Right forelimb (tissue), 1 donor: ENCODE measurements around the gene AK9.
A peak's percentile ranks its signal among the peaks of the same experiment; 100 is the strongest.
"Not testable (repeated sequence)": the region's sequence is repeated elsewhere in the genome, so short reads cannot be mapped to it uniquely, and the experiment has no call there.

Source experiments
- DNase-seq: peaks from one replicate; pipeline ENCODE4 v3.0.0-alpha.2; 2018

Gene AK9

GRCh38 chr6:109623288-109623687 lies 67.7 kb downstream of the AK9 start:
- no peak for DNase-seq

GRCh38 chr6:109612268-109612667 lies 78.7 kb downstream of the AK9 start:
- no peak for DNase-seq

GRCh38 chr6:109611502-109611901 lies 79.5 kb downstream of the AK9 start:
- no peak for DNase-seq

GRCh38 chr6:109610590-109610989 lies 80.4 kb downstream of the AK9 start:
- no peak for DNase-seq

- DNase-seq = no peak
Measured at GRCh38 chr6:109609737-109610136, 81.3 kb downstream of the AK9 start.

- DNase-seq = no peak
Measured at GRCh38 chr6:109606359-109606758, 84.6 kb downstream of the AK9 start.

- no peak for DNase-seq
Measured at GRCh38 chr6:109595998-109596397, 95.0 kb downstream of the AK9 start.

GRCh38 chr6:109580519-109580918 lies 110.5 kb downstream of the AK9 start:
- DNase-seq = no peak

GRCh38 chr6:109579361-109579760 lies 111.6 kb downstream of the AK9 start:
- DNase-seq = no peak

GRCh38 chr6:109569901-109570300 lies 121.1 kb downstream of the AK9 start:
- not testable (repeated sequence) for DNase-seq

- no peak for DNase-seq
Measured at GRCh38 chr6:109561844-109562243, 129.2 kb downstream of the AK9 start.

- DNase-seq = no peak
Measured at GRCh38 chr6:109531446-109531845, 159.6 kb downstream of the AK9 start.

- DNase-seq = no peak
Measured at GRCh38 chr6:109527989-109528388, 163.0 kb downstream of the AK9 start.

- peak; percentile 46 for DNase-seq
Measured at GRCh38 chr6:109526905-109527628, 163.9 kb downstream of the AK9 start.

GRCh38 chr6:109524129-109524528 lies 166.9 kb downstream of the AK9 start:
- DNase-seq = no peak

GRCh38 chr6:109523478-109523877 lies 167.5 kb downstream of the AK9 start:
- DNase-seq = no peak

GRCh38 chr6:109521080-109521479 lies 169.9 kb downstream of the AK9 start:
- DNase-seq = no peak

- not testable (repeated sequence) for DNase-seq
Measured at GRCh38 chr6:109519647-109520046, 171.4 kb downstream of the AK9 start.

GRCh38 chr6:109516929-109517328 lies 174.1 kb downstream of the AK9 start:
- no peak for DNase-seq

- DNase-seq = no peak
Measured at GRCh38 chr6:109515781-109516409, 175.1 kb downstream of the AK9 start.

GRCh38 chr6:109514946-109515345 lies 176.1 kb downstream of the AK9 start:
- DNase-seq = no peak

- no peak for DNase-seq
Measured at GRCh38 chr6:109513571-109514071, 177.4 kb downstream of the AK9 start.

GRCh38 chr6:109512271-109512817 lies 178.7 kb downstream of the AK9 start:
- DNase-seq = no peak

- DNase-seq = no peak
Measured at GRCh38 chr6:109511832-109512231, 179.2 kb downstream of the AK9 start.
